Natural killer cell (primary cell): Measurements from ENCODE around the gene CYP27B1. TPM values are rescaled to one million over a fixed set of nuclear protein-coding genes. Genes with fewer than 3 reads are reported as not detected.
"Not testable (repeated sequence)": the region's sequence is repeated elsewhere in the genome, so short reads cannot be mapped to it uniquely, and the experiment has no call there.

Source experiments
- ATAC-seq, 3 donors: fragments of 150-1000 bp in 2 of 3; fragments of 200-7000 bp in 1 of 3; cut with Tn5 transposase; 1 replicate in 1 of 3; 2 replicates in 2 of 3; pipeline ENCODE4 v1.10.0; 2021; ENCODE audit warnings: mild to moderate bottlenecking in 2 of 3, moderate library complexity in 2 of 3
- DNase-seq, 2 donors: peaks; one replicate each; pipeline versions ENCODE4 v3.0.0 to v3.0.0-alpha.2; 2013 to 2021; ENCODE audit warnings: mixed read lengths in 1 of 2
- H3K27ac ChIP-seq: one replicate; pipeline ENCODE4 v1.5.1; 2013; ENCODE audit warnings: mild to moderate bottlenecking, low read length
- H3K27me3 ChIP-seq: one replicate; pipeline ENCODE4 v1.6.1; 2013; ENCODE audit warnings: low read length; ENCODE audit not compliant: control insufficient read depth, insufficient read depth
- H3K36me3 ChIP-seq: one replicate; pipeline ENCODE4 v1.6.1; 2013; ENCODE audit warnings: low read length; ENCODE audit not compliant: control insufficient read depth, insufficient read depth
- H3K4me1 ChIP-seq: one replicate; pipeline ENCODE4 v1.6.1; 2013; ENCODE audit warnings: low read length; ENCODE audit not compliant: control insufficient read depth, insufficient read depth
- H3K4me3 ChIP-seq: one replicate; pipeline ENCODE4 v1.5.1; 2013; ENCODE audit warnings: low read length
- H3K9me3 ChIP-seq: one replicate; pipeline ENCODE4 v1.6.1; 2013; ENCODE audit warnings: low read length; ENCODE audit not compliant: control insufficient read depth, insufficient read depth
- H3K27ac Mint-ChIP-seq, 2 donors: one replicate each; pipeline ENCODE4 v1.8.0; 2022; ENCODE audit warnings: mild to moderate bottlenecking in 2 of 2, mixed read lengths in 2 of 2, moderate library complexity in 1 of 2
- H3K27me3 Mint-ChIP-seq, 2 donors: one replicate each; pipeline ENCODE4 v1.8.0; 2022; ENCODE audit warnings: low read depth in 2 of 2, mixed read lengths in 2 of 2
- H3K36me3 Mint-ChIP-seq: one replicate; pipeline ENCODE4 v1.8.0; 2022; ENCODE audit warnings: mixed read lengths
- H3K4me1 Mint-ChIP-seq, 2 donors: one replicate each; pipeline ENCODE4 v1.8.0; 2022; ENCODE audit warnings: mixed read lengths in 2 of 2
- H3K4me3 Mint-ChIP-seq: one replicate; pipeline ENCODE4 v1.8.0; 2022; ENCODE audit warnings: mild to moderate bottlenecking, moderate library complexity, mixed read lengths
- H3K9me3 Mint-ChIP-seq, 2 donors: one replicate each; pipeline ENCODE4 v1.8.0; 2022; ENCODE audit warnings: mixed read lengths in 2 of 2
- CTCF ChIP-seq: fragments of 200-600 bp; IDR thresholded peaks from one replicate; pipeline ENCODE4 v1.8.0; 2022; ENCODE audit warnings: antibody characterized with exemption
- WGBS: methylation state at CpG from one replicate; pipeline ENCODE4 v1.1.7; 2013; ENCODE audit warnings: missing lambda C conversion rate; ENCODE audit not compliant: insufficient coverage; 5-methylcytosine and 5-hydroxymethylcytosine counted together
- intact Hi-C: fragments of 100-400 bp; cut with micrococcal nuclease; formaldehyde crosslinking; loops from one replicate; pipeline ENCODE4 v1.14.2; 2022
- total RNA-seq, 4 donors: library from RNA; stranded (reverse); fragments of 120-200 nt in 1 of 4; gene quantifications; one replicate each; pipeline versions ENCODE4 v1.2.3 to v1.2.4, GENCODE V29; 2013 to 2022

The CYP27B1 gene
- total RNA-seq, 3 donors from 2014 or later (not counting 1 experiment from before 2014, with no cell fraction given): 1.1 to 1.7 (median 1.6) TPM

- Mint-ChIP-seq H3K27me3 (no peaks in the 10 kb centered on the region), H3K9me3 (no peaks in the 10 kb centered on the region), H3K27ac (peak overlapping the region; percentile 58 to 74), H3K4me1 (peaks cover 17 to 19% of the 10 kb centered on the region in 2 donors), H3K4me3 (no peak overlapping the region), H3K36me3 (peaks cover 5% of the 10 kb centered on the region)
- 94% methylated on average over 12 of the region's 12 CpGs for WGBS
- no peak overlapping the region for H3K4me3 ChIP-seq
- TF ChIP-seq CTCF: no peak
- H3K9me3 ChIP-seq: no peaks in the 10 kb centered on the region
- no peaks in the 10 kb centered on the region for H3K27me3 ChIP-seq
- ATAC-seq (no peak), DNase-seq (peak in 1 of 2 donors; percentile 12)
- intact Hi-C loops: no loop called here
- H3K36me3 ChIP-seq: peaks cover 53% of the 10 kb centered on the region
- H3K27ac ChIP-seq: no peak overlapping the region
- peaks cover 6% of the 10 kb centered on the region for H3K4me1 ChIP-seq
Measured at GRCh38 chr12:57724003-57724935, 42.6 kb downstream of the CYP27B1 start.

- intact Hi-C loops: no loop called here
Measured at GRCh38 chr12:57723630-57723962, 43.3 kb downstream of the CYP27B1 start.

GRCh38 chr12:57722716-57723629, 43.9 kb downstream of the CYP27B1 start:
- Mint-ChIP-seq H3K9me3 (no peaks in the 10 kb centered on the region), H3K4me1 (peaks cover 17 to 19% of the 10 kb centered on the region in 2 donors), H3K27ac (peak overlapping the region; percentile 58 to 74), H3K36me3 (peaks cover 9% of the 10 kb centered on the region), H3K27me3 (no peaks in the 10 kb centered on the region), H3K4me3 (no peak overlapping the region)
- H3K9me3 ChIP-seq: no peaks in the 10 kb centered on the region
- no peak for TF ChIP-seq CTCF
- H3K4me3 ChIP-seq: no peak overlapping the region
- no peak for DNase-seq
- intact Hi-C loops: no loop called here
- peaks cover 6% of the 10 kb centered on the region for H3K4me1 ChIP-seq
- WGBS: 90% methylated on average over 11 of the region's 11 CpGs
- no peak overlapping the region for H3K27ac ChIP-seq
- no peak for ATAC-seq
- H3K27me3 ChIP-seq: no peaks in the 10 kb centered on the region
- H3K36me3 ChIP-seq: peaks cover 57% of the 10 kb centered on the region

More at GRCh38 chr12:57723630-57723962, 43.3 kb downstream of the CYP27B1 start:
- H3K4me1 ChIP-seq: peaks cover 6% of the 10 kb centered on the region
- ATAC-seq (no peak), DNase-seq (peak in 1 of 2 donors; percentile 3)
- Mint-ChIP-seq H3K27me3 (no peaks in the 10 kb centered on the region), H3K4me1 (peaks cover 17 to 19% of the 10 kb centered on the region in 2 donors), H3K9me3 (no peaks in the 10 kb centered on the region), H3K27ac (peak overlapping the region; percentile 58 to 74), H3K36me3 (peaks cover 9% of the 10 kb centered on the region), H3K4me3 (no peak overlapping the region)
- TF ChIP-seq CTCF: no peak
- no peak overlapping the region for H3K4me3 ChIP-seq
- peaks cover 55% of the 10 kb centered on the region for H3K36me3 ChIP-seq
- WGBS: no CpG with 5 or more reads among the region's 2 CpGs
- no peaks in the 10 kb centered on the region for H3K27me3 ChIP-seq
- H3K27ac ChIP-seq: no peak overlapping the region
- H3K9me3 ChIP-seq: no peaks in the 10 kb centered on the region

- H3K27ac ChIP-seq, H3K27me3 Mint-ChIP-seq, H3K27me3 ChIP-seq, H3K36me3 Mint-ChIP-seq, H3K4me3 Mint-ChIP-seq, ATAC-seq, H3K9me3 Mint-ChIP-seq, intact Hi-C loops, H3K4me1 ChIP-seq, H3K9me3 ChIP-seq, H3K4me3 ChIP-seq, DNase-seq: not testable (repeated sequence)
- peaks cover 17 to 19% of the 10 kb centered on the region in 2 donors for H3K4me1 Mint-ChIP-seq
- WGBS: 97% methylated on average over 16 of the region's 16 CpGs
- H3K27ac Mint-ChIP-seq: peak overlapping the region; percentile 18 to 61
- H3K36me3 ChIP-seq: peaks cover 55% of the 10 kb centered on the region
Measured at GRCh38 chr12:57721846-57722608, 44.9 kb downstream of the CYP27B1 start.
